ENCODE results near the gene SLC51B. TPM values are rescaled to one million over a fixed set of nuclear protein-coding genes. Genes with fewer than 3 reads are reported as not detected.

Gene SLC51B
- total RNA-seq, 1 experiment from 2014 or later = not detected

DNA sequence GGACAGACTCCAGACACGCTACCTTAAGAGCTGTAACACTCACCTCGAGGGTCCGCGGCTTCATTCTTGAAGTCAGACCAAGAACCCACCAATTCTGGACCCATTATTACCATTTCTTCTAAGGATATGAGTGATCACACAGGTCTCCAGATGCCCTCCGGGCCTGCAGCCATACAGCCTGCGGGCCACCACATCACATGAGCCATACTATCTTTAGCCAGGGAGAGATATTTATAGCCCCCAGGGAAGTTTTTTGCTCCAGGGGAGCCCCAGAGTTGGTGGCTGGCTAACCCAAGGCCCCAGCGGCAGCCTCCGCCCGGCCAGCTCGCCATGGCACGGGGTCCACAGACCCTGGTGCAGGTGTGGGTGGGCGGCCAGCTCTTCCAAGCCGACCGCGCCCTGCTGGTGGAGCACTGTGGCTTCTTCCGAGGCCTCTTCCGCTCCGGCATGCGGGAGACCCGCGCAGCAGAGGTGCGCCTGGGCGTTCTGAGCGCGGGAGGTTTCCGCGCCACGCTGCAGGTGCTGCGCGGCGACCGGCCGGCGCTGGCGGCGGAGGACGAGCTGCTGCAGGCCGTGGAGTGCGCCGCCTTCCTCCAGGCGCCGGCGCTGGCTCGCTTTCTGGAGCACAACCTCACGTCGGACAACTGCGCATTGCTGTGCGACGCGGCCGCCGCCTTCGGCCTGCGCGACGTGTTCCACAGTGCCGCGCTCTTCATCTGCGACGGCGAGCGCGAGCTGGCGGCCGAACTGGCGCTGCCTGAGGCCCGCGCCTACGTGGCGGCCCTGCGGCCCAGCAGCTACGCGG is 31.5 kb downstream of the SLC51B start, which contains the start of gene KBTBD13:
KBTBD13 (plus strand) TSS at position 261 of the 805 bp plus-strand sequence; CDS start at position 331, 70 bp downstream.
- TF ChIP-seq, protein P1, sequence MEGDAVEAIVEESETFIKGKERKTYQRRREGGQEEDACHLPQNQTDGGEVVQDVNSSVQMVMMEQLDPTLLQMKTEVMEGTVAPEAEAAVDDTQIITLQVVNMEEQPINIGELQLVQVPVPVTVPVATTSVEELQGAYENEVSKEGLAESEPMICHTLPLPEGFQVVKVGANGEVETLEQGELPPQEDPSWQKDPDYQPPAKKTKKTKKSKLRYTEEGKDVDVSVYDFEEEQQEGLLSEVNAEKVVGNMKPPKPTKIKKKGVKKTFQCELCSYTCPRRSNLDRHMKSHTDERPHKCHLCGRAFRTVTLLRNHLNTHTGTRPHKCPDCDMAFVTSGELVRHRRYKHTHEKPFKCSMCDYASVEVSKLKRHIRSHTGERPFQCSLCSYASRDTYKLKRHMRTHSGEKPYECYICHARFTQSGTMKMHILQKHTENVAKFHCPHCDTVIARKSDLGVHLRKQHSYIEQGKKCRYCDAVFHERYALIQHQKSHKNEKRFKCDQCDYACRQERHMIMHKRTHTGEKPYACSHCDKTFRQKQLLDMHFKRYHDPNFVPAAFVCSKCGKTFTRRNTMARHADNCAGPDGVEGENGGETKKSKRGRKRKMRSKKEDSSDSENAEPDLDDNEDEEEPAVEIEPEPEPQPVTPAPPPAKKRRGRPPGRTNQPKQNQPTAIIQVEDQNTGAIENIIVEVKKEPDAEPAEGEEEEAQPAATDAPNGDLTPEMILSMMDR (conservative IDR thresholded peaks at IDR 0.05; ENCODE audit: low read depth, low read length) = no peak
- no peak for TF ChIP-seq EZH2 (IDR thresholded peaks at IDR 0.05; ENCODE audit: borderline replicate concordance, low read depth, low read length, poor library complexity, severe bottlenecking)
- Histone ChIP-seq H3K4me1 (ENCODE audit: insufficient read depth, low read length, poor library complexity, severe bottlenecking) (no peaks in the 10 kb centered on the region), H3K4me3 (ENCODE audit: low read depth, low read length, poor library complexity, severe bottlenecking) (no peak within 1 kb of the TSS), H3K27ac (ENCODE audit: low read depth, low read length, poor library complexity, severe bottlenecking) (no peak within 1 kb of the TSS), H3K36me3 (ENCODE audit: insufficient read depth, low read length, poor library complexity, severe bottlenecking) (no peaks in the 10 kb centered on the region), H3K27me3 (replicated peaks; ENCODE audit: insufficient read depth, low read depth, low read length, poor library complexity) (no peaks in the 10 kb centered on the region), H3K9me3 (ENCODE audit: low read depth, low read length, poor library complexity, severe bottlenecking) (no peaks in the 10 kb centered on the region)
- intact Hi-C loops (cut with micrococcal nuclease; ENCODE audit: unreplicated experiment) = no loop called here
- BruUV-seq (replicated peaks) = no TSS peak
- DNase-seq (ENCODE audit: low spot score) = no peak
- ChIA-PET CTCF (no interaction called here), POLR2A (ENCODE audit: low non-redundant PET) (no interaction called here)

DNA sequence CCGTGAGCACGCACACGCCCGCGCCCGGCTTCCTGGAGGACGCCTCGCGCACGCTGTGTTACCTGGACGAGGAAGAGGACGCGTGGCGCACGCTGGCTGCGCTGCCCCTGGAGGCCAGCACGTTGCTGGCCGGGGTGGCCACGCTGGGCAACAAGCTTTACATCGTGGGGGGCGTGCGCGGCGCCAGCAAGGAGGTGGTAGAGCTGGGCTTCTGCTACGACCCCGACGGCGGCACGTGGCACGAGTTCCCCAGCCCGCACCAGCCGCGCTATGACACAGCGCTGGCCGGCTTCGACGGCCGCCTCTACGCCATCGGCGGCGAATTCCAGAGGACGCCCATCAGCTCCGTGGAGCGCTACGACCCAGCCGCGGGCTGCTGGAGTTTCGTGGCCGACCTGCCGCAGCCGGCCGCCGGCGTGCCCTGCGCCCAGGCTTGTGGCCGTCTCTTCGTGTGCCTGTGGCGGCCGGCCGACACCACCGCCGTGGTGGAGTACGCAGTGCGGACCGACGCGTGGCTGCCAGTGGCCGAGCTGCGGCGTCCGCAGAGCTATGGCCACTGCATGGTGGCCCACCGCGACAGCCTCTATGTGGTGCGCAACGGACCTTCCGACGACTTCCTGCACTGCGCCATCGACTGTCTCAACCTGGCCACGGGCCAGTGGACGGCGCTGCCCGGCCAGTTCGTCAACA is 32.2 kb downstream of the SLC51B start:
- intact Hi-C loops (cut with micrococcal nuclease; ENCODE audit: unreplicated experiment) = no loop called here
- BruUV-seq (replicated peaks) = no TSS peak
- H3K27ac ChIP-seq (ENCODE audit: low read depth, low read length, poor library complexity, severe bottlenecking) = no peak overlapping the region
- DNase-seq (ENCODE audit: low spot score) = no peak
- TF ChIP-seq EZH2 (IDR thresholded peaks at IDR 0.05; ENCODE audit: borderline replicate concordance, low read depth, low read length, poor library complexity, severe bottlenecking) = no peak
- TF ChIP-seq, protein P1 (conservative IDR thresholded peaks at IDR 0.05; ENCODE audit: low read depth, low read length) = no peak
- no peaks in the 10 kb centered on the region for H3K4me1 ChIP-seq (ENCODE audit: insufficient read depth, low read length, poor library complexity, severe bottlenecking)
- ChIA-PET POLR2A (ENCODE audit: low non-redundant PET) (interaction anchor here (0.6 kb wide), 1 partner anchor 11 kb away, joined by 5 read pairs; no protein-coding TSS in a partner anchor), CTCF (interaction anchor here (0.6 to 1.1 kb wide), 2 partner anchors 44 to 108 kb away, joined by 6 to 9 read pairs; partner anchors contain the start of gene CLPX)
- H3K4me3 ChIP-seq (ENCODE audit: low read depth, low read length, poor library complexity, severe bottlenecking) = no peak overlapping the region
- H3K9me3 ChIP-seq (ENCODE audit: low read depth, low read length, poor library complexity, severe bottlenecking) = no peaks in the 10 kb centered on the region
- H3K36me3 ChIP-seq (ENCODE audit: insufficient read depth, low read length, poor library complexity, severe bottlenecking) = no peaks in the 10 kb centered on the region
- no peaks in the 10 kb centered on the region for H3K27me3 ChIP-seq (replicated peaks; ENCODE audit: insufficient read depth, low read depth, low read length, poor library complexity)

DNA sequence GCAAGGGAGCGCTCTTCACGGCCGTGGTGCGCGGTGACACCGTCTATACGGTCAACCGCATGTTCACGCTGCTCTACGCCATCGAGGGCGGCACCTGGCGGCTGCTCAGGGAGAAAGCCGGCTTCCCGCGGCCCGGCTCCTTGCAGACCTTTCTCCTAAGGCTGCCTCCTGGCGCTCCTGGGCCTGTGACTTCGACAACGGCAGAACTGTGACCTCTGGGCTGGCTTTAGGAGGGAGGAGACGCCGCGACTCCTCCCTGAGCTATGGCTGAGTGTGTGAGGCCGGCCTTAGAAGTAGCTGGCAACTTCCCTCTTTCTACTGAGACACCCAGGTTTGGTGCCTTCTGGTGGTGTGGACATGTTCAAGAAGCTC is 32.8 kb downstream of the SLC51B start:
- BruUV-seq (replicated peaks) = no TSS peak
- intact Hi-C loops (cut with micrococcal nuclease; ENCODE audit: unreplicated experiment) = loop anchor here (1.0 kb wide), 1 partner anchor 45 kb away; no protein-coding TSS in a partner anchor
- Histone ChIP-seq H3K36me3 (ENCODE audit: insufficient read depth, low read length, poor library complexity, severe bottlenecking) (no peaks in the 10 kb centered on the region), H3K27ac (ENCODE audit: low read depth, low read length, poor library complexity, severe bottlenecking) (no peak overlapping the region), H3K4me1 (ENCODE audit: insufficient read depth, low read length, poor library complexity, severe bottlenecking) (no peaks in the 10 kb centered on the region), H3K4me3 (ENCODE audit: low read depth, low read length, poor library complexity, severe bottlenecking) (no peak overlapping the region), H3K9me3 (ENCODE audit: low read depth, low read length, poor library complexity, severe bottlenecking) (no peaks in the 10 kb centered on the region), H3K27me3 (replicated peaks; ENCODE audit: insufficient read depth, low read depth, low read length, poor library complexity) (no peaks in the 10 kb centered on the region)
- CTCF ChIA-PET = interaction anchor here (1.1 kb wide), 1 partner anchor 44 kb away, joined by 9 read pairs; no protein-coding TSS in a partner anchor
- DNase-seq (ENCODE audit: low spot score) = peak; percentile 70
- POLR2A ChIA-PET (ENCODE audit: low non-redundant PET) = no interaction called here
- TF ChIP-seq, protein P1 (conservative IDR thresholded peaks at IDR 0.05; ENCODE audit: low read depth, low read length) = peak; percentile 79
- TF ChIP-seq EZH2 (IDR thresholded peaks at IDR 0.05; ENCODE audit: borderline replicate concordance, low read depth, low read length, poor library complexity, severe bottlenecking) = no peak

Measured in A673 (cell line).